SU-DHL-6 (cell line): ENCODE results near the gene KLK12.

Source experiments
- H2AFZ ChIP-seq: fragments of 200-600 bp; sonication (generic); 2 replicates; pipeline ENCODE4 v1.6.1; 2014; ENCODE audit warnings: low read depth, mild to moderate bottlenecking, moderate library complexity, mixed read lengths, antibody characterized with exemption, low read length; ENCODE audit not compliant: severe bottlenecking
- H3F3A ChIP-seq: fragments of 200-600 bp; shearing (Covaris generic); 2 replicates; pipeline ENCODE4 v1.6.0; 2016; ENCODE audit warnings: antibody characterized with exemption, mild to moderate bottlenecking; ENCODE audit not compliant: insufficient read depth
- H3K27ac ChIP-seq: fragments of 200-600 bp; sonication (generic); 2 replicates; pipeline ENCODE4 v1.5.1; 2016; ENCODE audit warnings: low read depth, mild to moderate bottlenecking, low read length, moderate library complexity, mixed read lengths
- H3K27me3 ChIP-seq: fragments of 200-600 bp; sonication (generic), shearing (Covaris generic); 2 replicates; pipeline ENCODE4 v1.6.0; 2014; ENCODE audit warnings: mild to moderate bottlenecking, low read length
- H3K36me3 ChIP-seq: fragments of 200-600 bp; sonication (generic); 2 replicates; pipeline ENCODE4 v1.6.1; 2014; ENCODE audit warnings: mild to moderate bottlenecking, low read length, mixed read lengths
- H3K4me2 ChIP-seq: fragments of 300-600, 200-600 bp; shearing (Covaris generic), sonication (generic); 2 replicates; pipeline ENCODE4 v1.6.0; 2014; ENCODE audit warnings: low read length, low read depth, mild to moderate bottlenecking; ENCODE audit not compliant: poor library complexity, severe bottlenecking
- H3K4me3 ChIP-seq: fragments of 200-600 bp; sonication (generic); 2 replicates; pipeline ENCODE4 v1.5.1; 2014; ENCODE audit warnings: antibody characterized with exemption, low read length, mild to moderate bottlenecking, mixed read lengths; ENCODE audit not compliant: insufficient read depth, poor library complexity, severe bottlenecking
- H3K79me2 ChIP-seq: fragments of 200-600 bp; sonication (generic); 2 replicates; pipeline ENCODE4 v1.6.1; 2014; ENCODE audit warnings: mild to moderate bottlenecking, low read length, moderate library complexity; ENCODE audit not compliant: insufficient read depth
- H3K9ac ChIP-seq: fragments of 200-600 bp; sonication (generic); 2 replicates; pipeline ENCODE4 v1.7.0; 2014; ENCODE audit warnings: mild to moderate bottlenecking, low read length
- H3K9me2 ChIP-seq: fragments of 200-600 bp; sonication (generic); replicated peaks from 2 replicates; pipeline ENCODE4 v1.6.1; 2014; ENCODE audit warnings: low read length; ENCODE audit not compliant: insufficient read depth
- H3K9me3 ChIP-seq: fragments of 200-600 bp; sonication (generic); 2 replicates; pipeline ENCODE4 v1.6.1; 2014; ENCODE audit warnings: low read length, mixed read lengths; ENCODE audit not compliant: insufficient read depth
- H4K20me1 ChIP-seq: fragments of 200-600 bp; sonication (generic); 2 replicates; pipeline ENCODE4 v1.6.1; 2014; ENCODE audit warnings: low read depth, mild to moderate bottlenecking, antibody characterized with exemption, low read length, moderate library complexity, mixed read lengths
- EZH2phosphoT487 ChIP-seq: fragments of 200-600 bp; sonication (generic), shearing (Covaris generic); conservative IDR thresholded peaks from 2 replicates; pipeline ENCODE4 v1.6.1; 2018; ENCODE audit warnings: mild to moderate bottlenecking, antibody characterized with exemption, low read length, moderate library complexity, mixed read lengths
- TF ChIP-seq, protein P1 (sequence below): fragments of 200-600 bp; sonication (generic); IDR thresholded peaks from one replicate; pipeline ENCODE4 v1.5.1; 2017; ENCODE audit warnings: antibody characterized with exemption, mild to moderate bottlenecking, low read length, moderate library complexity; ENCODE audit not compliant: insufficient read depth, poor library complexity, severe bottlenecking

Gene KLK12

DNA sequence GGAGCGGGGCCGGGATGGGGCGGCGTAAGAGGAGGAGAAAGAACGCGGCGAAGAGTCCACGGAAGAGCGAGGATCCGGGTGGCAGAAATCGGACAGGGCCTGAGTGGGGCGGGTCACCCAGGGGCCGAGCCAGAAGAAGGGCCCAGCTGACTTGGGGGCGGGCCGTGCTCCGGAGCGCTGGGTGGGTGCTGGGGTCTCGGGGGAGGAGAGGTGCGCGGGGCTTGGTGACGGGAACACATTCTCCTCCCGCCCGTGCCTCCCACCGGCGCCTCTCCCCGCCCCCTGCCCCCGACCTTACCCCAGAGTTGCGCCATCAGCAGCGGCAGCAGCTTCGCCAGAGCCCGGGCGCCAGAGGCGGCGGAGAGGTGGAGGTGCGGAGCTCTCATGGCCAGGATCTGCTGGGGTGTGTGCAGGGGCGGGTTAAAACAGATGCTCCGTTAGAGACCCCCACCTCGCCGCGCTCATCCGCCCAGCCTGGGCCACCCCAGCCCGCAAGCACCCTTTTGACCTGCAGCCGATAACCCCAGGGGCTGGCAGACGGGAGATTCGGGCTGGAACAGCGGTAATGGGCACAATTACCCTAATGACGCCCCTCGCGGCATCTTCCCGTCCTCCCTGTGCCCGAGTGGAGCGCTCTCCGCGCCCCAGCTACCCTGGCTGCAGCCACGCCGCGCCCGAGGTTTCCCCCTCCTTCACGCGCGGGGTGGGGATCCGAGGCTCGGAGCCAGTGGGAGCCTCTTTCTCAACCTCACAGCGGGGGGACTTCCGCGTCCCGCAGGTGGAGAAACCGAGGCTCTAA is 15.9 kb downstream of the KLK12 start:
- no peak overlapping the region for H3K4me3 ChIP-seq
- no peak overlapping the region for H2AFZ ChIP-seq
- TF ChIP-seq EZH2phosphoT487 = no peak
- TF ChIP-seq, protein P1, sequence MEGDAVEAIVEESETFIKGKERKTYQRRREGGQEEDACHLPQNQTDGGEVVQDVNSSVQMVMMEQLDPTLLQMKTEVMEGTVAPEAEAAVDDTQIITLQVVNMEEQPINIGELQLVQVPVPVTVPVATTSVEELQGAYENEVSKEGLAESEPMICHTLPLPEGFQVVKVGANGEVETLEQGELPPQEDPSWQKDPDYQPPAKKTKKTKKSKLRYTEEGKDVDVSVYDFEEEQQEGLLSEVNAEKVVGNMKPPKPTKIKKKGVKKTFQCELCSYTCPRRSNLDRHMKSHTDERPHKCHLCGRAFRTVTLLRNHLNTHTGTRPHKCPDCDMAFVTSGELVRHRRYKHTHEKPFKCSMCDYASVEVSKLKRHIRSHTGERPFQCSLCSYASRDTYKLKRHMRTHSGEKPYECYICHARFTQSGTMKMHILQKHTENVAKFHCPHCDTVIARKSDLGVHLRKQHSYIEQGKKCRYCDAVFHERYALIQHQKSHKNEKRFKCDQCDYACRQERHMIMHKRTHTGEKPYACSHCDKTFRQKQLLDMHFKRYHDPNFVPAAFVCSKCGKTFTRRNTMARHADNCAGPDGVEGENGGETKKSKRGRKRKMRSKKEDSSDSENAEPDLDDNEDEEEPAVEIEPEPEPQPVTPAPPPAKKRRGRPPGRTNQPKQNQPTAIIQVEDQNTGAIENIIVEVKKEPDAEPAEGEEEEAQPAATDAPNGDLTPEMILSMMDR = no peak
- no peaks in the 10 kb centered on the region for H3K36me3 ChIP-seq
- H3K9ac ChIP-seq = no peak overlapping the region
- H4K20me1 ChIP-seq = no peaks in the 10 kb centered on the region
- no peaks in the 10 kb centered on the region for H3K79me2 ChIP-seq
- H3F3A ChIP-seq = no peaks in the 10 kb centered on the region
- H3K27me3 ChIP-seq = no peaks in the 10 kb centered on the region
- H3K9me3 ChIP-seq = no peaks in the 10 kb centered on the region
- no peak overlapping the region for H3K4me2 ChIP-seq
- no peaks in the 10 kb centered on the region for H3K9me2 ChIP-seq
- no peak overlapping the region for H3K27ac ChIP-seq

- Histone ChIP-seq H3K36me3 (no peaks in the 10 kb centered on the region), H3K9me2 (no peaks in the 10 kb centered on the region), H4K20me1 (no peaks in the 10 kb centered on the region), H3K79me2 (no peaks in the 10 kb centered on the region), H3K4me2 (no peak overlapping the region), H3K27ac (no peak overlapping the region), H3K9ac (no peak overlapping the region), H3K27me3 (no peaks in the 10 kb centered on the region), H3K9me3 (no peaks in the 10 kb centered on the region), H3F3A (no peaks in the 10 kb centered on the region), H3K4me3 (no peak overlapping the region), H2AFZ (no peak overlapping the region)
- no peak for TF ChIP-seq EZH2phosphoT487
- TF ChIP-seq, protein P1 = peak; percentile 38
Observed at GRCh38 chr19:51016798-51017683, 17.8 kb downstream of the KLK12 start.

- no peaks in the 10 kb centered on the region for H3K9me3 ChIP-seq
- no peak overlapping the region for H3K27ac ChIP-seq
- no peak overlapping the region for H3K4me2 ChIP-seq
- no peaks in the 10 kb centered on the region for H4K20me1 ChIP-seq
- no peaks in the 10 kb centered on the region for H3K79me2 ChIP-seq
- no peak overlapping the region for H3K4me3 ChIP-seq
- H3K27me3 ChIP-seq = no peaks in the 10 kb centered on the region
- no peak overlapping the region for H3K9ac ChIP-seq
- no peaks in the 10 kb centered on the region for H3K36me3 ChIP-seq
- no peaks in the 10 kb centered on the region for H3K9me2 ChIP-seq
- H2AFZ ChIP-seq = no peak overlapping the region
- H3F3A ChIP-seq = no peaks in the 10 kb centered on the region
- TF ChIP-seq EZH2phosphoT487 = no peak
- TF ChIP-seq, protein P1 = no peak
Observed at GRCh38 chr19:51015691-51016267, 19.0 kb downstream of the KLK12 start.
